Gastroesophageal sphincter (tissue), 3 donors: ENCODE results near the gene NAGPA.

Experiments used
- CTCF ChIP-seq, 4 experiments: fragments of 200-600 bp in 2 of 4; fragments of 450-650 bp in 2 of 4; sonication (generic) in 1 of 4; IDR thresholded peaks; one replicate each; pipeline ENCODE4 v1.5.1; 2017 to 2019; ENCODE audit warnings: antibody characterized with exemption in 4 of 4, mild to moderate bottlenecking in 2 of 4, moderate library complexity in 2 of 4
- EP300 ChIP-seq: sonication (generic); formaldehyde crosslinking; IDR thresholded peaks from one replicate; pipeline ENCODE4 v1.6.1; 2017; ENCODE audit warnings: antibody characterized with exemption, mild to moderate bottlenecking
- POLR2A ChIP-seq, 2 donors: fragments of 450-650 bp; IDR thresholded peaks; one replicate each; pipeline ENCODE4 v1.6.1; 2017; ENCODE audit warnings: antibody characterized with exemption in 2 of 2, mild to moderate bottlenecking in 2 of 2, moderate library complexity in 1 of 2
- POLR2AphosphoS5 ChIP-seq: sonication (generic); formaldehyde crosslinking; IDR thresholded peaks from one replicate; pipeline ENCODE4 v1.6.1; 2017; ENCODE audit warnings: antibody characterized with exemption

GRCh38 chr16:5005916-5006315 is 27.8 kb downstream of the NAGPA start:
- TF ChIP-seq POLR2A (IDR thresholded peaks at IDR 0.05), result no peak
- no peak for TF ChIP-seq CTCF (IDR thresholded peaks at IDR 0.05)
- TF ChIP-seq EP300, result no peak
- no peak for TF ChIP-seq POLR2AphosphoS5
